GM18499 (cell line): ENCODE results near the gene SMCO2.
A peak's percentile ranks its signal among the peaks of the same experiment; 100 is the strongest.
"Not testable (repeated sequence)": the region's sequence is repeated elsewhere in the genome, so short reads cannot be mapped to it uniquely, and the experiment has no call there.

Experiments
- ATAC-seq: cut with Tn5 transposase; IDR thresholded peaks from one replicate; pipeline ENCODE4 v1.9.1; 2021; ENCODE audit warnings: moderate number of reproducible peaks; ENCODE audit not compliant: insufficient read depth, unreplicated experiment

SMCO2 gene

GRCh38 chr12:27523642-27524493 is 77.3 kb downstream of the SMCO2 start, which contains the start of gene PPFIBP1:
Gene PPFIBP1, plus strand, starts transcription at chr12:27524206. Its CDS starts 109,191 bp downstream, at chr12:27633397.
- peak; percentile 81 for ATAC-seq

GRCh38 chr12:27524494-27524835 is 77.9 kb downstream of the SMCO2 start:
- no peak for ATAC-seq

- no peak for ATAC-seq
These were observed 78.6 kb downstream of the SMCO2 start for GRCh38 chr12:27524839-27525753.

- no peak for ATAC-seq
These were observed 81.0 kb downstream of the SMCO2 start for GRCh38 chr12:27527512-27527911.

GRCh38 chr12:27528788-27529187 is 82.3 kb downstream of the SMCO2 start:
- no peak for ATAC-seq

GRCh38 chr12:27530157-27530922 is 83.8 kb downstream of the SMCO2 start:
- ATAC-seq = no peak

- no peak for ATAC-seq
These were observed 85.4 kb downstream of the SMCO2 start for GRCh38 chr12:27531896-27532295.

- ATAC-seq = peak; percentile 47
These were observed 87.7 kb downstream of the SMCO2 start for GRCh38 chr12:27534060-27534764.

- peak; percentile 17 for ATAC-seq
These were observed 88.2 kb downstream of the SMCO2 start for GRCh38 chr12:27534765-27535161.

- ATAC-seq = no peak
These were observed 88.8 kb downstream of the SMCO2 start for GRCh38 chr12:27535318-27535717.

- ATAC-seq = no peak
These were observed 91.5 kb downstream of the SMCO2 start for GRCh38 chr12:27537855-27538675.

GRCh38 chr12:27539191-27539631 is 92.7 kb downstream of the SMCO2 start:
- no peak for ATAC-seq

GRCh38 chr12:27541031-27541719 is 94.6 kb downstream of the SMCO2 start:
- ATAC-seq = no peak

GRCh38 chr12:27542628-27543027 is 96.1 kb downstream of the SMCO2 start:
- no peak for ATAC-seq

GRCh38 chr12:27544858-27545257 is 98.3 kb downstream of the SMCO2 start:
- not testable (repeated sequence) for ATAC-seq

- no peak for ATAC-seq
These were observed 99.1 kb downstream of the SMCO2 start for GRCh38 chr12:27545665-27546064.

- no peak for ATAC-seq
These were observed 101.1 kb downstream of the SMCO2 start for GRCh38 chr12:27547592-27547991.
